HFFc6 (cell line): ENCODE results near the gene TBC1D25. TPM values are rescaled to one million over a fixed set of nuclear protein-coding genes. Genes with fewer than 3 reads are reported as not detected.
"Not testable (repeated sequence)": the region's sequence is repeated elsewhere in the genome, so short reads cannot be mapped to it uniquely, and the experiment has no call there.

Experiments
- DNase-seq: peaks from one replicate; pipeline ENCODE4 v3.0.0-alpha.2; 2018
- H3K27ac Mint-ChIP-seq: 2 replicates; pipeline ENCODE4 v1.8.0; 2020; ENCODE audit warnings: mild to moderate bottlenecking, mixed read lengths
- H3K27me3 Mint-ChIP-seq: 2 replicates; pipeline ENCODE4 v1.8.0; 2021; ENCODE audit warnings: mild to moderate bottlenecking, moderate library complexity, mixed read lengths; ENCODE audit not compliant: insufficient read depth
- H3K36me3 Mint-ChIP-seq: 2 replicates; pipeline ENCODE4 v1.8.0; 2021; ENCODE audit warnings: low read depth, mixed read lengths
- H3K4me1 Mint-ChIP-seq: 2 replicates; pipeline ENCODE4 v1.8.0; 2020; ENCODE audit warnings: low read depth, mixed read lengths
- H3K4me3 Mint-ChIP-seq: 2 replicates; pipeline ENCODE4 v1.8.0; 2020; ENCODE audit warnings: mild to moderate bottlenecking, moderate library complexity, mixed read lengths
- H3K9me3 Mint-ChIP-seq: 2 replicates; pipeline ENCODE4 v1.8.0; 2020; ENCODE audit warnings: mild to moderate bottlenecking, mixed read lengths
- CTCF ChIP-seq: fragments of 200-600 bp; sonication (generic); IDR thresholded peaks from 2 replicates; pipeline ENCODE4 v1.5.0; 2021; ENCODE audit warnings: antibody characterized with exemption, mild to moderate bottlenecking
- total RNA-seq, 6 experiments: library from RNA; stranded (reverse); fragmentation: NEBNext Ultra II Directional; extraction: Animal tissue kit (Norgen Biotek cat#: 25700); gene quantifications; 2 replicates in 1 of 6; 3 replicates in 5 of 6; pipeline ENCODE4 v1.2.3, GENCODE V29; 2021

TBC1D25 gene
- total RNA-seq, 6 experiments from 2014 or later = 13.0 to 15.3 (median 13.8) TPM

- H3K27ac Mint-ChIP-seq = no peak overlapping the region
- peaks cover 16% of the 10 kb centered on the region for H3K4me1 Mint-ChIP-seq
- DNase-seq = no peak
- H3K36me3 Mint-ChIP-seq = peaks cover 4% of the 10 kb centered on the region; the same call in 1 of the 2 replicates
- TF ChIP-seq CTCF = no peak
- H3K9me3 Mint-ChIP-seq = no peaks in the 10 kb centered on the region
- no peaks in the 10 kb centered on the region; the same call in 1 of the 2 replicates for H3K27me3 Mint-ChIP-seq
- no peak overlapping the region for H3K4me3 Mint-ChIP-seq
Observed at GRCh38 chrX:48515842-48516241, 23.7 kb upstream of the TBC1D25 start.

GRCh38 chrX:48516285-48516684, 23.2 kb upstream of the TBC1D25 start:
- Mint-ChIP-seq H3K27ac (no peak overlapping the region), H3K9me3 (no peaks in the 10 kb centered on the region), H3K36me3 (peaks cover 4% of the 10 kb centered on the region; the same call in 1 of the 2 replicates), H3K27me3 (no peaks in the 10 kb centered on the region; the same call in 1 of the 2 replicates), H3K4me1 (peaks cover 20% of the 10 kb centered on the region), H3K4me3 (no peak overlapping the region)
- TF ChIP-seq CTCF = no peak
- no peak for DNase-seq

- peaks cover 4% of the 10 kb centered on the region; the same call in 1 of the 2 replicates for H3K36me3 Mint-ChIP-seq
- no peak for DNase-seq
- no peak overlapping the region for H3K27ac Mint-ChIP-seq
- H3K9me3 Mint-ChIP-seq = no peaks in the 10 kb centered on the region
- H3K4me1 Mint-ChIP-seq = peaks cover 21% of the 10 kb centered on the region
- peaks cover 1% of the 10 kb centered on the region; the same call in 1 of the 2 replicates for H3K27me3 Mint-ChIP-seq
- no peak for TF ChIP-seq CTCF
- H3K4me3 Mint-ChIP-seq = no peak overlapping the region
Observed at GRCh38 chrX:48516987-48517386, 22.5 kb upstream of the TBC1D25 start.

- not testable (repeated sequence) for H3K27ac Mint-ChIP-seq, DNase-seq, H3K27me3 Mint-ChIP-seq, H3K36me3 Mint-ChIP-seq, H3K4me3 Mint-ChIP-seq, H3K9me3 Mint-ChIP-seq
- H3K4me1 Mint-ChIP-seq = peaks cover 14% of the 10 kb centered on the region
Observed at GRCh38 chrX:48519481-48519880, 20.0 kb upstream of the TBC1D25 start.

- Mint-ChIP-seq H3K27ac (0 out of 2 replicates have a peak overlapping the region, but pooled peaks have one; percentile 14), H3K4me3 (peak overlapping the region; percentile 91; the same call in 1 of the 2 replicates), H3K27me3 (peaks cover 3% of the 10 kb centered on the region), H3K4me1 (peaks cover 14% of the 10 kb centered on the region), H3K9me3 (no peaks in the 10 kb centered on the region), H3K36me3 (peaks cover 4% of the 10 kb centered on the region)
- DNase-seq = no peak
- no peak for TF ChIP-seq CTCF
Observed at GRCh38 chrX:48520455-48520854, 19.1 kb upstream of the TBC1D25 start.

GRCh38 chrX:48520976-48521352, 18.6 kb upstream of the TBC1D25 start:
- no peaks in the 10 kb centered on the region for H3K9me3 Mint-ChIP-seq

More at GRCh38 chrX:48520976-48521352, 18.6 kb upstream of the TBC1D25 start:
- peak overlapping the region; percentile 91 for H3K4me3 Mint-ChIP-seq
- TF ChIP-seq CTCF = no peak
- H3K36me3 Mint-ChIP-seq = peaks cover 4% of the 10 kb centered on the region
- peaks cover 3% of the 10 kb centered on the region for H3K27me3 Mint-ChIP-seq
- H3K4me1 Mint-ChIP-seq = peaks cover 14% of the 10 kb centered on the region
- peak overlapping the region; percentile 14; the same call in 1 of the 2 replicates for H3K27ac Mint-ChIP-seq
- no peak for DNase-seq
